ENCODE results near the gene AVPR2. TPM values are rescaled to one million over a fixed set of nuclear protein-coding genes. Genes with fewer than 3 reads are reported as not detected.

AVPR2 gene
- total and polyA plus RNA-seq, 9 of the 15 experiments (the other 6 are each of a cell fraction or from before 2014, with no cell fraction given), result not detected

GRCh38 chrX:153947009-153947769, 42.7 kb downstream of the AVPR2 start:
- no peak overlapping the region for H2AFZ ChIP-seq (ENCODE audit: low read depth, low read length)
- H3K9me3 ChIP-seq (replicated peaks; ENCODE audit: control insufficient read depth, insufficient read depth, low read depth, low read length), result no peaks in the 10 kb centered on the region
- ATAC-seq (peak; percentile 92), DNase-seq (ENCODE audit: extremely low read depth in 1 of 4, low spot score in 3 of 4) (peak; percentile 62 to 90 (median 72)), FAIRE-seq (peak; percentile 97)
- peak overlapping the region in 1 of 2 experiments; percentile 75; a peak in 2 of 4 replicates for H3K9ac ChIP-seq (ENCODE audit: insufficient read depth in 1 of 2, low read depth in 2 of 2, low read length in 2 of 2)
- H3K36me3 ChIP-seq (ENCODE audit: control insufficient read depth, insufficient read depth, low read length), result peaks cover 51% of the 10 kb centered on the region; the same call in 2 of the 3 replicates
- H3K9me1 ChIP-seq (ENCODE audit: control insufficient read depth, insufficient read depth, low read length), result no peaks in the 10 kb centered on the region
- BruUV-seq (replicated peaks), result no TSS peak
- H3K27ac ChIP-seq (ENCODE audit: extremely low read depth, low read depth, low read length), result peak overlapping the region; percentile 53; the same call in 2 of the 3 replicates
- H4K20me1 ChIP-seq (replicated peaks; ENCODE audit: control insufficient read depth, insufficient read depth, low read length), result no peaks in the 10 kb centered on the region
- CTCF ChIA-PET (ENCODE audit: low intra/inter-chr PET ratio), result interaction anchor here (0.7 to 1.4 kb wide), 6 partner anchors 23 to 1005 kb away, joined by 3 to 7 read pairs (median 6); partner anchors contain the start of gene PLXNB3
- intact Hi-C loops (cut with micrococcal nuclease), result loop anchor here (1.0 to 2.0 kb wide), 3 partner anchors 19 to 182 kb away; partner anchors contain the start of gene PLXNB3
- 24% methylated on average over 18 of the region's 19 CpGs for WGBS (ENCODE audit: insufficient coverage, low coverage, missing lambda C conversion rate)
- H3K27me3 ChIP-seq (ENCODE audit: control insufficient read depth in 2 of 2, insufficient read depth in 2 of 2, low read length in 2 of 2), result no peaks in the 10 kb centered on the region
- POLR2A ChIA-PET, result interaction anchor here (0.7 to 2.6 kb wide), 11 partner anchors 9 to 1006 kb away, joined by 3 to 17 read pairs (median 5); partner anchors contain the start of genes NAA10 and TMEM187
- H3K4me1 ChIP-seq (replicated peaks in 1 of 2; ENCODE audit: control insufficient read depth in 2 of 2, insufficient read depth in 2 of 2, low read length in 2 of 2), result peaks cover 8 to 80% of the 10 kb centered on the region in 2 experiments; a peak in 4 of 5 replicates
- in situ Hi-C loops (cut with MboI), result no loop called here
- peaks cover 7% of the 10 kb centered on the region; the same call in 2 of the 3 replicates for H3K79me2 ChIP-seq (ENCODE audit: control insufficient read depth, insufficient read depth, low read length)
- H3K4me3 ChIP-seq, result no peak overlapping the region
- H3K4me2 ChIP-seq (ENCODE audit: insufficient read depth, low read length), result no peak overlapping the region
- TF ChIP-seq MYC (IDR thresholded peaks at IDR 0.05; ENCODE audit: low read depth, low read length) (0 out of 2 replicates have a peak, but pooled peaks have one; percentile 35), MYC (CRISPR knock-in tag; IDR thresholded peaks at IDR 0.05; ENCODE audit: borderline replicate concordance, low read depth) (no peak), THRAP3 (IDR thresholded peaks at IDR 0.05; ENCODE audit: borderline replicate concordance) (0 out of 2 replicates have a peak, but pooled peaks have one; percentile 38), KLF16 (IDR thresholded peaks at IDR 0.05) (peak; percentile 69; the same call in 1 of the 2 replicates), HCFC1 (IDR thresholded peaks at IDR 0.05; ENCODE audit: low read depth, low read length) (0 out of 2 replicates have a peak, but pooled peaks have one; percentile 18), STAG1 (CRISPR knock-in tag; IDR thresholded peaks at IDR 0.05; ENCODE audit: borderline replicate concordance) (peak; percentile 45; the same call in 1 of the 2 replicates), RCOR1 (IDR thresholded peaks at IDR 0.05; ENCODE audit: borderline replicate concordance in 1 of 2, low read depth in 2 of 2, low read length in 2 of 2) (peak in 1 of 2 experiments; percentile 70; a peak in 1 of 4 replicates), TCF7L2 (IDR thresholded peaks at IDR 0.05; ENCODE audit: low read depth, low read length) (no peak), E2F3 (CRISPR knock-in tag; IDR thresholded peaks at IDR 0.05) (peak; percentile 68; the same call in 1 of the 2 replicates), TEAD1 (CRISPR knock-in tag; IDR thresholded peaks at IDR 0.05) (0 out of 4 replicates have a peak, but pooled peaks of 1 of the 2 experiments have one; percentile 35)
- TF ChIP-seq, protein P1, sequence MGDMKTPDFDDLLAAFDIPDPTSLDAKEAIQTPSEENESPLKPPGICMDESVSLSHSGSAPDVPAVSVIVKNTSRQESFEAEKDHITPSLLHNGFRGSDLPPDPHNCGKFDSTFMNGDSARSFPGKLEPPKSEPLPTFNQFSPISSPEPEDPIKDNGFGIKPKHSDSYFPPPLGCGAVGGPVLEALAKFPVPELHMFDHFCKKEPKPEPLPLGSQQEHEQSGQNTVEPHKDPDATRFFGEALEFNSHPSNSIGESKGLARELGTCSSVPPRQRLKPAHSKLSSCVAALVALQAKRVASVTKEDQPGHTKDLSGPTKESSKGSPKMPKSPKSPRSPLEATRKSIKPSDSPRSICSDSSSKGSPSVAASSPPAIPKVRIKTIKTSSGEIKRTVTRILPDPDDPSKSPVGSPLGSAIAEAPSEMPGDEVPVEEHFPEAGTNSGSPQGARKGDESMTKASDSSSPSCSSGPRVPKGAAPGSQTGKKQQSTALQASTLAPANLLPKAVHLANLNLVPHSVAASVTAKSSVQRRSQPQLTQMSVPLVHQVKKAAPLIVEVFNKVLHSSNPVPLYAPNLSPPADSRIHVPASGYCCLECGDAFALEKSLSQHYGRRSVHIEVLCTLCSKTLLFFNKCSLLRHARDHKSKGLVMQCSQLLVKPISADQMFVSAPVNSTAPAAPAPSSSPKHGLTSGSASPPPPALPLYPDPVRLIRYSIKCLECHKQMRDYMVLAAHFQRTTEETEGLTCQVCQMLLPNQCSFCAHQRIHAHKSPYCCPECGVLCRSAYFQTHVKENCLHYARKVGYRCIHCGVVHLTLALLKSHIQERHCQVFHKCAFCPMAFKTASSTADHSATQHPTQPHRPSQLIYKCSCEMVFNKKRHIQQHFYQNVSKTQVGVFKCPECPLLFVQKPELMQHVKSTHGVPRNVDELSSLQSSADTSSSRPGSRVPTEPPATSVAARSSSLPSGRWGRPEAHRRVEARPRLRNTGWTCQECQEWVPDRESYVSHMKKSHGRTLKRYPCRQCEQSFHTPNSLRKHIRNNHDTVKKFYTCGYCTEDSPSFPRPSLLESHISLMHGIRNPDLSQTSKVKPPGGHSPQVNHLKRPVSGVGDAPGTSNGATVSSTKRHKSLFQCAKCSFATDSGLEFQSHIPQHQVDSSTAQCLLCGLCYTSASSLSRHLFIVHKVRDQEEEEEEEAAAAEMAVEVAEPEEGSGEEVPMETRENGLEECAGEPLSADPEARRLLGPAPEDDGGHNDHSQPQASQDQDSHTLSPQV (IDR thresholded peaks at IDR 0.05), result peak; percentile 75
- TF ChIP-seq, protein P2, sequence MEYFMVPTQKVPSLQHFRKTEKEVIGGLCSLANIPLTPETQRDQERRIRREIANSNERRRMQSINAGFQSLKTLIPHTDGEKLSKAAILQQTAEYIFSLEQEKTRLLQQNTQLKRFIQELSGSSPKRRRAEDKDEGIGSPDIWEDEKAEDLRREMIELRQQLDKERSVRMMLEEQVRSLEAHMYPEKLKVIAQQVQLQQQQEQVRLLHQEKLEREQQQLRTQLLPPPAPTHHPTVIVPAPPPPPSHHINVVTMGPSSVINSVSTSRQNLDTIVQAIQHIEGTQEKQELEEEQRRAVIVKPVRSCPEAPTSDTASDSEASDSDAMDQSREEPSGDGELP (CRISPR knock-in tag; IDR thresholded peaks at IDR 0.05; ENCODE audit: borderline replicate concordance), result peak; percentile 63; the same call in 1 of the 2 replicates
- TF ChIP-seq, protein P3, sequence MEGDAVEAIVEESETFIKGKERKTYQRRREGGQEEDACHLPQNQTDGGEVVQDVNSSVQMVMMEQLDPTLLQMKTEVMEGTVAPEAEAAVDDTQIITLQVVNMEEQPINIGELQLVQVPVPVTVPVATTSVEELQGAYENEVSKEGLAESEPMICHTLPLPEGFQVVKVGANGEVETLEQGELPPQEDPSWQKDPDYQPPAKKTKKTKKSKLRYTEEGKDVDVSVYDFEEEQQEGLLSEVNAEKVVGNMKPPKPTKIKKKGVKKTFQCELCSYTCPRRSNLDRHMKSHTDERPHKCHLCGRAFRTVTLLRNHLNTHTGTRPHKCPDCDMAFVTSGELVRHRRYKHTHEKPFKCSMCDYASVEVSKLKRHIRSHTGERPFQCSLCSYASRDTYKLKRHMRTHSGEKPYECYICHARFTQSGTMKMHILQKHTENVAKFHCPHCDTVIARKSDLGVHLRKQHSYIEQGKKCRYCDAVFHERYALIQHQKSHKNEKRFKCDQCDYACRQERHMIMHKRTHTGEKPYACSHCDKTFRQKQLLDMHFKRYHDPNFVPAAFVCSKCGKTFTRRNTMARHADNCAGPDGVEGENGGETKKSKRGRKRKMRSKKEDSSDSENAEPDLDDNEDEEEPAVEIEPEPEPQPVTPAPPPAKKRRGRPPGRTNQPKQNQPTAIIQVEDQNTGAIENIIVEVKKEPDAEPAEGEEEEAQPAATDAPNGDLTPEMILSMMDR (IDR thresholded peaks at IDR 0.05 in 2 of 3, conservative IDR thresholded peaks at IDR 0.05 in 1 of 3; ENCODE audit: insufficient read depth in 2 of 3, low read depth in 1 of 3, low read length in 3 of 3), result peak; percentile 97 to 99 (median 99)

All from K562 (cell line).